ENCODE results near the gene CRABP2. TPM values are rescaled to one million over a fixed set of nuclear protein-coding genes. Genes with fewer than 3 reads are reported as not detected.

The CRABP2 gene
- total and polyA plus RNA-seq, 2 donors (not counting 1 experiment from before 2014, with no cell fraction given): 0.89 to 1.2 TPM

GRCh38 chr1:156747742-156748669 is 42.6 kb upstream of the CRABP2 start:
- Histone ChIP-seq H3K4me2 (replicated peaks; ENCODE audit: low read depth, low read length, poor library complexity, severe bottlenecking) (peak overlapping the region; percentile 78), H3K4me1 (ENCODE audit: control insufficient read depth in 2 of 2, insufficient read depth in 2 of 2, low read length in 2 of 2) (peaks cover 51 to 57% of the 10 kb centered on the region in 2 donors), H3K27ac (ENCODE audit: low read length in 2 of 2) (peak overlapping the region; percentile 58 to 81), H3K4me3 (ENCODE audit: control extremely low read depth in 1 of 5, extremely low read depth in 1 of 5, insufficient read depth in 1 of 5, low read depth in 2 of 5, low read length in 4 of 5) (peak overlapping the region in 4 of 5 experiments; percentile 4 to 34 (median 29)), H4K20me1 (ENCODE audit: control insufficient read depth, insufficient read depth, low read length, poor library complexity, severe bottlenecking) (peaks cover 16% of the 10 kb centered on the region), H3K27me3 (replicated peaks in 1 of 4; ENCODE audit: control extremely low read depth in 1 of 4, control insufficient read depth in 3 of 4, insufficient read depth in 4 of 4, low read length in 3 of 4) (no peaks in the 10 kb centered on the region), H3K9ac (ENCODE audit: low read length) (peak overlapping the region; percentile 78), H2AFZ (ENCODE audit: insufficient read depth, low read depth, low read length, poor library complexity, severe bottlenecking) (peak overlapping the region; percentile 43), H3K36me3 (replicated peaks in 1 of 2; ENCODE audit: control extremely low read depth in 1 of 2, control insufficient read depth in 1 of 2, extremely low read depth in 1 of 2, insufficient read depth in 2 of 2, low read length in 1 of 2) (peaks cover 0 to 18% of the 10 kb centered on the region in 2 experiments), H3K79me2 (ENCODE audit: control insufficient read depth, insufficient read depth, low read length) (peaks cover 67% of the 10 kb centered on the region), H3K9me3 (ENCODE audit: control extremely low read depth in 1 of 3, control insufficient read depth in 2 of 3, insufficient read depth in 1 of 3, low read length in 2 of 3) (no peaks in the 10 kb centered on the region)
- ChIA-PET POLR2A (interaction anchor here (1.9 kb wide), 1 partner anchor 19 kb away, joined by 9 read pairs; the partner anchor contains the start of gene PRCC), CTCF (interaction anchor here (0.6 to 0.9 kb wide), 2 partner anchors 22 to 142 kb away, joined by 3 to 4 read pairs; no protein-coding TSS in a partner anchor)
- H3K9me3 Mint-ChIP-seq (ENCODE audit: insufficient read depth): no peaks in the 10 kb centered on the region
- no peaks in the 10 kb centered on the region for H3K27me3 Mint-ChIP-seq
- intact Hi-C loops (cut with micrococcal nuclease): loop anchor here (2.0 kb wide), 1 partner anchor 247 kb away; the partner anchor contains the start of gene MEF2D
- peaks cover 61% of the 10 kb centered on the region for H3K4me1 Mint-ChIP-seq
- ATAC-seq (ENCODE audit: low read depth) (no peak), DNase-seq (no peak)
- WGBS (ENCODE audit: insufficient coverage): 24% methylated on average over 5 of the region's 8 CpGs
- H3K4me3 Mint-ChIP-seq: peak overlapping the region; percentile 93
- peak overlapping the region; percentile 91 for H3K27ac Mint-ChIP-seq
- TF ChIP-seq EZH2 (IDR thresholded peaks at IDR 0.05; ENCODE audit: borderline replicate concordance, insufficient read depth, low read depth, low read length, poor library complexity, severe bottlenecking) (no peak), CTCF (IDR thresholded peaks at IDR 0.05) (no peak)
